GM19328 (cell line): ENCODE measurements around the gene APOBEC3G.
"Not testable (repeated sequence)": the region's sequence is repeated elsewhere in the genome, so short reads cannot be mapped to it uniquely, and the experiment has no call there.

ENCODE experiments used
- ATAC-seq: cut with Tn5 transposase; IDR thresholded peaks from one replicate; pipeline ENCODE4 v1.9.1; 2021; ENCODE audit warnings: mild to moderate bottlenecking, moderate library complexity; ENCODE audit not compliant: unreplicated experiment

APOBEC3G gene

DNA sequence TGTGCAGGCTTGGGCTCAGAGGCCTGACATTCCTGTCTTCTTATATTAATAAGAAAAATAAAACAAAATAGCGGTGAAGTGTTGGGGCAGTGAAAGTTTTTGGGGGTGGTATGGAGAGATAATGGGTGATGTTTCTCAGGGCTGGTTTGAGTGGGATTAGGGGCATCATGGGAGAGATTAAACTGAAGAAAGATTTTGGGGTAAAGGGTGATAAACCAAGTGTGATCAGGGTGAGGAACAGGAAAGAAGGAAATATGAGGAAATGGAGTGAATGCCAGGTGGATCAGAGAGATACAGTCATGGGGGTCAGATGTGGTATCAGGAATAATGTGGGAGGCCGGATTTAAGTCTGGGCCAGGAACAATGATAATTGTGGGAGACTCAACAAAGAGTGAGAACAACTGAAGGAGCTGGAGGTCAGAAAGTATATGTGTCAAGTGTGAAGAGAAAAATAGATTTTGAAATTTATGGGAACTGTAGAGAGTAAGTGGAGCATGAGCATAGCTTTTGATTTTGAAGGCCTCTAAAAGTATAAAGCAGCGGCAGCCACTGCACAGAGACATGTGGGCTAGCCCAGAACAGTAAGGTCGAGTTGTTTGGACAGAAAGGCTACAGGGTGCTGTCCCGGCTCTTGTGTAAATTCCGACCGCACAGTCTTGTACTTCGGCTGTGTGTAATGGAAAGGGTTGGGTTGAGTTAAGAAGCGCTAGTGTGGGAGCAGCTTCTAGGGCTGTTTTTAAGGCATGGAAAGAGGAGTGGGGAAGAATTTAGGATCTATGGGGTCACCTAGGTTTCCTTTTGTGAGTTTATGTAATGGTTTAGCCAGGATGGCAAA, 10.4 kb upstream of the APOBEC3G start:
- ATAC-seq: not testable (repeated sequence)

- no peak for ATAC-seq
These were observed 8.9 kb upstream of the APOBEC3G start for GRCh38 chr22:39068033-39068785.

DNA sequence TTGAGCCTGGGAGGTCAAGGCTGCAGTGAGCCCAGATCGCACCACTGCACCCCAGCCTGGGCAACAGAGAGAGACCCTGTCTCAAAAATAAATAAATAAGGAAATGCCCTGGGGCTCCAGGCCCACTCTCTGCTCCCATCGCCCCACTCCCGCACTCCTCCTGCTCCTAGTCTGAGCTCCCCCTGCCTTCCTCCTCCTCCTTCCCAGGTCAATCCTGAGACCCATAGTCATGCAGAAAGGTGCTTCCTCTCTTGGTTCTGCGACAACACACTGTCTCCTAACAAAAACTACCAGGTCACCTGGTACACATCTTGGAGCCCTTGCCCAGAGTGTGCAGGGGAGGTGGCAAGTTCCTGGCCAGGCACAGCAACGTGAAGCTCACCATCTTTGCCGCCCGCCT, 6.9 kb upstream of the APOBEC3G start:
- ATAC-seq: no peak

- not testable (repeated sequence) for ATAC-seq
These were observed 4.5 kb upstream of the APOBEC3G start for GRCh38 chr22:39072581-39072981.

DNA sequence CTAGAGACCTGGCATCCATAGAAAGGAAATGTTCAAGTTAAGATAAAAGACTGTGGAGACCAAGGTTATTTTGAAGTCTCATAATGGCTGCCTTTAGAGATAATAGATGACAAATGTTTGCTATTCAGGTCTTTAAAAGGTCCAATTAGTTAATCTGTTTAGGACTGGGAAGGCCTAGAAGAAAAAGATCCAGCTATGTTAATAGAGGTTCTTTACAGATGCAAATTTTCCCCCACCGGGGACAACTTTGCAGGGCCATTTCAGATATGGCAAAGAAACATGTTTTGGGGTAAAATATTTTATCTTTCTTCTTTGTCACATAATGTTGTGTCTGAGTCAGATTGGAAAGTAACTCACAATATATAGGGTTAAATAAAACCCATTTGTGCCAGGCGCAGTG, 3.1 kb upstream of the APOBEC3G start:
- ATAC-seq: no peak

- ATAC-seq: not testable (repeated sequence)
These were observed 685 bp upstream of the APOBEC3G start for GRCh38 chr22:39076155-39077025.

- ATAC-seq: not testable (repeated sequence)
These were observed 837 bp downstream of the APOBEC3G start for GRCh38 chr22:39077912-39078311.

- no peak for ATAC-seq
These were observed 1.3 kb downstream of the APOBEC3G start for GRCh38 chr22:39078329-39078728.

DNA sequence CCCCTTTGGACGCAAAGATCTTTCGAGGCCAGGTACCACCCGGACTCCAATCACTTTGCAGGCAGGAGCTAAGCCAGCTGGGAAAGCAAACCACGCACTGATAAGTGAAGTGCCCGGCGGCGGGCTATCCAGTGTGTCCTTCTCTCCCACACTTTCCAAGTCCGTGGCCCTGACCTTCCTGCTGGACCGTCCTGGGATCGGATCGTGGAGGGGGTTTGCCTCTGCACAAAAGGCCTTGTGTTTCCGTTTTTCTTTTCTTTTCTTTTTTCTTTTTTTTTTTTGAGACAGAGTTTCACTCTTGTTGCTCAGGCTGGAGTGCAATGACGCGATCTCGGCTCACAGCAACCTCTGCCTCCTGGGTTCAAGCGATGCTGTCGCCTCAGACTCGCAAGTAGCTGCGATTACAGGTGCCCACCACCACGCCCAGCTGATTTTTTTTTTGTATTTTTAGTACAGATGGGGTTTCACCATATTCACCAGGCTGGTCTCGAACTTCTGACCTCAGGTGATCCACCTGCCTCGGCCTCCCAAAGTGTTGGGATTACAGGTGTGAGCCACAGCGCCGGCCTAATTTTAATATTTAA, 2.1 kb downstream of the APOBEC3G start:
- ATAC-seq: not testable (repeated sequence)

DNA sequence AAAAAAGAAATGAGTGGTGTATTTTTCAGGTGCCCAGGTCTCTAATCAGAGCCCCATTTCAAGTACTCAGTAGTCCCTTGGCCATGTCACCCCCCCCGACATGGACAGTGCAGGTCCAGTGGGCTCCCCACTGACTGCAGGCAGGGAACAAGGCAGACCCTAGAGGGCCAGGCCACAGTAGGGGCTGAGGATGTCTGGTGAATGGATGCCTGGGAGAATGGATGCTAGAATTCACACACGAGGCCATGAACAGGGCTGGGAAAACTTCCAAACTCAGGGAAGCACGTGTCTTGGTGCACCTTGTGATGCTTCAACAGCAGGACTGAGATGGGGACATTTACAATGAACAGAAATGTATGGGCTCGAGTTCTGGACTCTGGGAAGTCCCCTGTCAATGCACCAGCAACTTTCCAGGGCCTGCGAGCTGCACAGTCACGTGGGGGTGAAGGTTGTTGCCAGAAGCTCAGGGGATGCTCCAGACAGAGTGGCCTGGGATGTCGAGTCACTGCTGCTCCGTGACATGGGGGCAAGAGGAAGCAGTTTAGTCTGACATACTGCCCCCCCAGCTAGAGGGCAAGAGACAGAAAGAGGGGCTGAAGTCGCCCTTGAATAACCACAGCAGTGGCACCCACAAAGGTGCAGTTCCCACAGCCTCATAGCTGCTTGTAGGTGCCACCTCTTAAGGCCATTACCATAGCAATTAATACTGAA, 3.1 kb downstream of the APOBEC3G start:
- ATAC-seq: no peak

GRCh38 chr22:39081016-39081415, 3.9 kb downstream of the APOBEC3G start:
- ATAC-seq: no peak

- no peak for ATAC-seq
These were observed 4.5 kb downstream of the APOBEC3G start for GRCh38 chr22:39081598-39081997.

- ATAC-seq: no peak
These were observed 6.4 kb downstream of the APOBEC3G start for GRCh38 chr22:39083212-39084165.

DNA sequence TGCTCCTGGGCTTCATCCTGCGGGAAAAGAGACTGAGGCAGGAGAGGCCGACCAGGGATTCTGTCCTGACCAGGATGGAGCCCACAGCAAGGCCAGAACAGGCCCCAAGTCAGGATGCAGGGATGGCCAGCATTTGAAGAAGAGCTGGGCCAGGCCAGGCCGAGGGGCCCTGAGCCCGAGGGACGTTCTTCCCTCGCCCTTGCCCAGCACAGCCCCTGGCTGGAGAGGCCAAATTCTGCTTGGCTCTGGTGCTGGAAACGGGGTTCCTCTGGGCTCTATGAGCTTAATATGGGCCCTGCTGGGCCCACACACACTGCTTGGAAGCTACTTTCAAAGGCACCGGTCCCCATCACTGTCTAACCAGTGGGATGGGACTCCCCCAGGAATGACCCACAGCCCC, 7.6 kb downstream of the APOBEC3G start:
- ATAC-seq: no peak

DNA sequence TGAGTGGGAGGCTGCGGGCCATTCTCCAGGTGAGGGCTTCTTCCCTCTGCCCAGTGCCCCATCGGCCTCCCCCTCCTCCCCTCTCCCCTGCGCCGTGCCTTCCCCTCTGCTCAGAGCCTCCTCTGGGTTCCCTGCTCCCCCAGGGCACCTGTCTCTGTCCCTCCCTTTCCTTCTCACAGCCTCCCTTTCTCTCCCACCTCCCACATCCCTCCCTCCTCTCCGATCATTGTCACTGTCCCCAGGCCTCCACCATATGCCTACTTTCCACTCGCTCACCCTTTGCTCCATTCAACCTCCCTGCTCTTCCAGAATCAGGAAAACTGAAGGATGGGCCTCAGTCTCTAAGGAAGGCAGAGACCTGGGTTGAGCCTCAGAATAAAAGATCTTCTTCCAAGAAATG, 10.0 kb downstream of the APOBEC3G start:
- ATAC-seq: no peak

- ATAC-seq: no peak
These were observed 11.0 kb downstream of the APOBEC3G start for GRCh38 chr22:39087881-39088684.

DNA sequence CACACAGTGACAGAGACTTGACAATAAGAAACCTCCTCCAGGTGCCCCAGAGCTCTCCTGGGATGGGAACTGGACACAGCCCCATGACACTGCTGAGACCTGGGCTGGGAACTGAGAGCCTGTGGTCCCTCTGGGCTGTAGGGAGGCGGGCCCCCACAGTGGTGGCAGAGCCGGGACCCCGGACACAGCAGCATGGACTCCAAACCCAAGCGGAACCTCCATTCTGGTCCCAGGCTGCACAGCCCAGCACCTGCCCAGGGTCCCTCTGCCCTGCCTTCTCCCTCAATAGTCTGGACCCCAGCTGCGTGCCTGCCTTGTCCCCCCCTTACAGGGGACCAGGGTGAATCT, 11.6 kb downstream of the APOBEC3G start:
- no peak for ATAC-seq

DNA sequence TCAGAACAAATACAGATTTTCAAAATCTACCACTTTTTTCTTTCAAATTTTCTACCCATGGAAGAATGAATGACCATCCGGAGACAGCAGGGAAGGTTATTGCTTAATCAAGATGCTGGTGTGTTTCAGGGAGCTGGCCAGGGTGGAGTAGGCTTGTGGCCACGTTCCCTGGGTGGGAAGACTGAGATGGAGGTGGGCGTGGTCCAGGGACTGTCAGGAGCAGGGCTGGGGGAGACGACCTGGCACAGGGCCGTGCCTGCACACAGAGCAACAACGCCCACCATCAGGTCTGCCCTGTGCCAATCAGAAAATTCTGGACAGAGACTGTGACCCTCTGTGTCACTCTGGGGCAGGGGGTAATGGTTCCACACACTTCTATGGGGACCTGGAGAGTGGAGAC, 12.9 kb downstream of the APOBEC3G start:
- no peak for ATAC-seq
